Measurements from ENCODE around the gene NDRG2.
A peak's percentile ranks its signal among the peaks of the same experiment; 100 is the strongest.

NDRG2 gene

DNA sequence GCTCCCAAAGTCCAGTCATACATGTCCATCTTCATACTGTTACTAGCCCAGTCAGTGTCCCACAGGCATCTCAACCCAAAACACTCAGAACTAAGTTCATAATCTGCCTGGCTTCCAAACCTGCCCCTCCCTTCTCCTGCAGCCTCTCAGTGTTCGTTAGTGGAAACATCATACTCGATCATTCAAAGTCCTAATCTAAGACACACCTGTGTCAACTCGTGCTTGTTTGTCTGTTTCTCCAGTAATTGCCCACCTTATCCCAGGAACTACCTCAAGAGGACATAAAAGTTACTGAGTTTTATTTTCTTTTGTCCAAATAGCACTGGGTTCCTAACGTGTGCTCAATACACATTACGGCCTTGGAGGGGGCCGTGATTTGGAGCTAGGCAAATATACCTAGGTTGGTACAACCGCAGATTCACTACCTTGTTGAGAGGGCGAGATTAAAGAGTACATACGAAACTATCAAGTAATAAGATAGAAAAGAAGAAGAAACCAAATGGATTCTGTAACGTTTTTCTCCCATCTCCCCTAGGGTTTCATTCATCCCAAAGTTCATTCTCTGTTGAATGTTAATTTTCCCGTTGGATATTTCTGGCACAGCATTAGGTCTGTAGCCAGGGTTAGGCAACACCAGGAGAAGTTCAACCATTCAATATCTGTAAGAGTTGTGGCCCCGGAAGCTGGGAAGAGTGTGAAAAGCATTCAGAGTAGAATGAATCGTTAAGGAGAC is 35.9 kb upstream of the NDRG2 start:
- DNase-seq (ENCODE audit: low spot score in 2 of 2) (no peak), ATAC-seq (ENCODE audit: low read depth) (no peak)
- H3K36me3 Mint-ChIP-seq: no peaks in the 10 kb centered on the region
- H3K4me3 Mint-ChIP-seq: no peak overlapping the region
- H3K27ac Mint-ChIP-seq: no peak overlapping the region
- no peaks in the 10 kb centered on the region for H3K9me3 Mint-ChIP-seq
- H3K27me3 Mint-ChIP-seq: peaks cover 26% of the 10 kb centered on the region
- no peaks in the 10 kb centered on the region for H3K4me1 Mint-ChIP-seq

GRCh38 chr14:21059842-21060613 is 35.2 kb upstream of the NDRG2 start:
- Mint-ChIP-seq H3K4me1 (no peaks in the 10 kb centered on the region), H3K36me3 (no peaks in the 10 kb centered on the region), H3K27ac (no peak overlapping the region), H3K4me3 (no peak overlapping the region), H3K27me3 (peaks cover 21% of the 10 kb centered on the region), H3K9me3 (no peaks in the 10 kb centered on the region)
- DNase-seq (ENCODE audit: low spot score in 2 of 2): no peak
- no peak for ATAC-seq (ENCODE audit: low read depth)

DNA sequence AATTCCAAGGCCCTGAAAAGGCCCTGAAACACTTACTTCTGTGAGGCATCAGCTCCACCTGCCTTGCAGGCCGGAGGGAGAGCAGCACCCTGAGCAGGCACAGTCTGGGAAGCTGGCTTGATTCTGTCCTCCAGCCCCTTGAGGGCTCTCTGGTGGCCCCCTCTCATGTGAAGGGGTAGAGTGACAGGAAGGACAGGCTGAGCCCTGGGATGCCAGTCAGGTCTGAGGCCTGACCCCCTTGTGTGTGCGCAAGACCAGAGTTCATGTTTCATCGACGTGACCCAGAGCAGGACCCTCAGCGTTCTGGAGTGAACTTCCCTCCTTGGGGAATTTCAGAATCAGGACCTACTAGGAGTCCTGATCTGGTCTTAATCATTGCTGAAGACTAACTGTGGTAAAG is 34.0 kb upstream of the NDRG2 start:
- ATAC-seq (ENCODE audit: low read depth) (no peak), DNase-seq (ENCODE audit: low spot score in 2 of 2) (no peak)
- no peaks in the 10 kb centered on the region for H3K9me3 Mint-ChIP-seq
- H3K27me3 Mint-ChIP-seq: peaks cover 21% of the 10 kb centered on the region
- H3K27ac Mint-ChIP-seq: no peak overlapping the region
- no peak overlapping the region for H3K4me3 Mint-ChIP-seq
- no peaks in the 10 kb centered on the region for H3K4me1 Mint-ChIP-seq
- no peaks in the 10 kb centered on the region for H3K36me3 Mint-ChIP-seq

- DNase-seq (ENCODE audit: low spot score in 2 of 2) (no peak), ATAC-seq (ENCODE audit: low read depth) (no peak)
- no peaks in the 10 kb centered on the region for H3K9me3 Mint-ChIP-seq
- H3K27ac Mint-ChIP-seq: no peak within 1 kb of the TSS
- no peaks in the 10 kb centered on the region for H3K36me3 Mint-ChIP-seq
- no peaks in the 10 kb centered on the region for H3K4me1 Mint-ChIP-seq
- no peak within 1 kb of the TSS for H3K4me3 Mint-ChIP-seq
- peaks cover 18% of the 10 kb centered on the region for H3K27me3 Mint-ChIP-seq
Measured at GRCh38 chr14:21057803-21058675, 33.2 kb upstream of the NDRG2 start, which contains the start of gene RNASE8. Gene RNASE8 (plus strand): TSS chr14:21057822. CDS start chr14:21057893, 71 bp downstream.

GRCh38 chr14:21056520-21057163 is 31.8 kb upstream of the NDRG2 start:
- H3K4me3 Mint-ChIP-seq: no peak overlapping the region
- no peaks in the 10 kb centered on the region for H3K9me3 Mint-ChIP-seq
- no peak overlapping the region for H3K27ac Mint-ChIP-seq
- ATAC-seq (ENCODE audit: low read depth) (no peak), DNase-seq (ENCODE audit: low spot score in 2 of 2) (no peak)
- peaks cover 19% of the 10 kb centered on the region for H3K27me3 Mint-ChIP-seq
- no peaks in the 10 kb centered on the region for H3K36me3 Mint-ChIP-seq
- H3K4me1 Mint-ChIP-seq: no peaks in the 10 kb centered on the region

- ATAC-seq (ENCODE audit: low read depth) (no peak), DNase-seq (ENCODE audit: low spot score in 2 of 2) (no peak)
- Mint-ChIP-seq H3K4me1 (no peaks in the 10 kb centered on the region), H3K9me3 (no peaks in the 10 kb centered on the region), H3K27me3 (peaks cover 16% of the 10 kb centered on the region), H3K27ac (no peak overlapping the region), H3K4me3 (no peak overlapping the region), H3K36me3 (no peaks in the 10 kb centered on the region)
Measured at GRCh38 chr14:21055432-21056117, 30.7 kb upstream of the NDRG2 start.

- Mint-ChIP-seq H3K4me3 (no peak overlapping the region), H3K36me3 (no peaks in the 10 kb centered on the region), H3K27me3 (peaks cover 9% of the 10 kb centered on the region), H3K9me3 (no peaks in the 10 kb centered on the region), H3K4me1 (no peaks in the 10 kb centered on the region), H3K27ac (no peak overlapping the region)
- ATAC-seq (ENCODE audit: low read depth) (no peak), DNase-seq (ENCODE audit: low spot score in 2 of 2) (no peak)
Measured at GRCh38 chr14:21054768-21055145, 29.9 kb upstream of the NDRG2 start.

- no peak for ATAC-seq (ENCODE audit: low read depth)
- H3K27ac Mint-ChIP-seq: peak overlapping the region; percentile 4
- no peaks in the 10 kb centered on the region for H3K36me3 Mint-ChIP-seq
Measured at GRCh38 chr14:21054123-21054767, 29.4 kb upstream of the NDRG2 start.

GRCh38 chr14:21053184-21054122 is 28.6 kb upstream of the NDRG2 start:
- peak overlapping the region; percentile 4 for H3K27ac Mint-ChIP-seq
- H3K27me3 Mint-ChIP-seq: peaks cover 15% of the 10 kb centered on the region
- no peaks in the 10 kb centered on the region for H3K36me3 Mint-ChIP-seq
- no peak overlapping the region for H3K4me3 Mint-ChIP-seq
- no peak for ATAC-seq (ENCODE audit: low read depth)
- no peaks in the 10 kb centered on the region for H3K4me1 Mint-ChIP-seq
- no peak for DNase-seq (ENCODE audit: low spot score in 2 of 2)
- no peaks in the 10 kb centered on the region for H3K9me3 Mint-ChIP-seq

More at GRCh38 chr14:21054123-21054767, 29.4 kb upstream of the NDRG2 start:
- no peak overlapping the region for H3K4me3 Mint-ChIP-seq
- H3K9me3 Mint-ChIP-seq: no peaks in the 10 kb centered on the region
- H3K27me3 Mint-ChIP-seq: peaks cover 10% of the 10 kb centered on the region
- DNase-seq (ENCODE audit: low spot score in 2 of 2): no peak
- no peaks in the 10 kb centered on the region for H3K4me1 Mint-ChIP-seq

- Mint-ChIP-seq H3K27ac (no peak overlapping the region), H3K4me3 (no peak overlapping the region), H3K36me3 (no peaks in the 10 kb centered on the region), H3K27me3 (peaks cover 14% of the 10 kb centered on the region), H3K4me1 (no peaks in the 10 kb centered on the region), H3K9me3 (no peaks in the 10 kb centered on the region)
- DNase-seq (ENCODE audit: low spot score in 2 of 2): no peak
- peak; percentile 52 for ATAC-seq (ENCODE audit: low read depth)
Measured at GRCh38 chr14:21050597-21050996, 25.7 kb upstream of the NDRG2 start.

- Mint-ChIP-seq H3K36me3 (no peaks in the 10 kb centered on the region), H3K27ac (no peak overlapping the region), H3K27me3 (peaks cover 22% of the 10 kb centered on the region), H3K9me3 (no peaks in the 10 kb centered on the region), H3K4me1 (no peaks in the 10 kb centered on the region), H3K4me3 (no peak overlapping the region)
- ATAC-seq (ENCODE audit: low read depth) (no peak), DNase-seq (ENCODE audit: low spot score in 2 of 2) (no peak)
Measured at GRCh38 chr14:21049271-21049673, 24.4 kb upstream of the NDRG2 start.

- no peaks in the 10 kb centered on the region for H3K4me1 Mint-ChIP-seq
- no peaks in the 10 kb centered on the region for H3K9me3 Mint-ChIP-seq
- H3K4me3 Mint-ChIP-seq: no peak overlapping the region
- no peak overlapping the region for H3K27ac Mint-ChIP-seq
- peaks cover 22% of the 10 kb centered on the region for H3K27me3 Mint-ChIP-seq
- no peaks in the 10 kb centered on the region for H3K36me3 Mint-ChIP-seq
- ATAC-seq (ENCODE audit: low read depth) (no peak), DNase-seq (ENCODE audit: low spot score in 2 of 2) (no peak)
Measured at GRCh38 chr14:21048638-21049037, 23.8 kb upstream of the NDRG2 start.

All from memory B cell (primary cell).